HEK293T (cell line): Measurements from ENCODE around the gene FNDC1.

ENCODE experiments used
- CTCF ChIA-PET: fragments of 350-600 bp; formaldehyde crosslinking; extraction: SDS; loops from one replicate; lab custom pipeline; 2021; ENCODE audit warnings: antibody characterized with exemption, inconsistent platforms; lab: Yijun Ruan, JAX
- POLR2A ChIA-PET: fragments of 350-600 bp; formaldehyde crosslinking; extraction: SDS; loops from one replicate; lab custom pipeline; 2020; ENCODE audit warnings: antibody characterized with exemption, inconsistent platforms; lab: Yijun Ruan, JAX
- DNase-seq: peaks from one replicate; pipeline ENCODE4 v3.0.0; 2012; ENCODE audit warnings: mixed read lengths; ENCODE audit errors: extremely low spot score
- ARNT ChIP-seq: fragments of 450-650 bp; IDR thresholded peaks from 2 replicates; pipeline ENCODE4 v1.6.1; 2017; ENCODE audit warnings: mild to moderate bottlenecking
- BHLHE40 ChIP-seq: fragments of 450-650 bp; IDR thresholded peaks from 2 replicates; pipeline ENCODE4 v1.6.1; 2016; ENCODE audit warnings: mild to moderate bottlenecking, moderate library complexity, borderline replicate concordance
- CTBP1 ChIP-seq: fragments of 450-650 bp; IDR thresholded peaks from 2 replicates; pipeline ENCODE4 v1.6.1; 2016; ENCODE audit warnings: borderline replicate concordance
- ELF4 ChIP-seq: fragments of 450-650 bp; IDR thresholded peaks from 2 replicates; pipeline ENCODE4 v1.6.1; 2017; ENCODE audit warnings: antibody characterized with exemption
- FOXA1 ChIP-seq: fragments of 450-650 bp; IDR thresholded peaks from 2 replicates; pipeline ENCODE4 v1.6.1; 2016; ENCODE audit warnings: mild to moderate bottlenecking
- FOXK2 ChIP-seq: fragments of 450-650 bp; IDR thresholded peaks from 2 replicates; pipeline ENCODE4 v1.6.1; 2016; ENCODE audit warnings: mild to moderate bottlenecking
- FOXM1 ChIP-seq: fragments of 450-650 bp; IDR thresholded peaks from 2 replicates; pipeline ENCODE4 v1.6.1; 2017; ENCODE audit warnings: mild to moderate bottlenecking, borderline replicate concordance
- HDGF ChIP-seq: fragments of 450-650 bp; IDR thresholded peaks from 2 replicates; pipeline ENCODE4 v1.6.1; 2017; ENCODE audit warnings: antibody characterized with exemption, borderline replicate concordance
- L3MBTL2 ChIP-seq: fragments of 450-650 bp; conservative IDR thresholded peaks from 2 replicates; pipeline ENCODE4 v1.6.1; 2016; ENCODE audit warnings: mild to moderate bottlenecking
- LEF1 ChIP-seq: fragments of 450-650 bp; IDR thresholded peaks from 2 replicates; pipeline ENCODE4 v1.6.1; 2017; ENCODE audit warnings: mild to moderate bottlenecking, borderline replicate concordance
- NFRKB ChIP-seq: fragments of 450-650 bp; IDR thresholded peaks from 2 replicates; pipeline ENCODE4 v1.6.1; 2016; ENCODE audit warnings: mild to moderate bottlenecking, moderate library complexity
- PKNOX1 ChIP-seq: fragments of 450-650 bp; IDR thresholded peaks from 2 replicates; pipeline ENCODE4 v1.6.1; 2016
- SP1 ChIP-seq: fragments of 450-650 bp; IDR thresholded peaks from 2 replicates; pipeline ENCODE4 v1.6.1; 2017
- SUZ12 ChIP-seq: fragments of 450-650 bp; IDR thresholded peaks from 2 replicates; pipeline ENCODE4 v1.6.1; 2016; ENCODE audit warnings: mild to moderate bottlenecking
- TARDBP ChIP-seq: fragments of 450-650 bp; IDR thresholded peaks from 2 replicates; pipeline ENCODE4 v1.6.1; 2016
- ZNF384 ChIP-seq: fragments of 450-650 bp; IDR thresholded peaks from 2 replicates; pipeline ENCODE4 v1.6.1; 2016

The FNDC1 gene

GRCh38 chr6:159217595-159218275, 48.5 kb downstream of the FNDC1 start:
- CTCF ChIA-PET, result interaction anchor here (0.5 to 1.3 kb wide), 2 partner anchors 244 to 411 kb away, joined by 5 to 7 read pairs; no protein-coding TSS in a partner anchor
- TF ChIP-seq CTBP1 (no peak), PKNOX1 (no peak), TARDBP (no peak), ELF4 (no peak)
- DNase-seq, result peak; percentile 56
- POLR2A ChIA-PET, result no interaction called here

GRCh38 chr6:159220093-159220492, 50.9 kb downstream of the FNDC1 start:
- CTCF ChIA-PET, result interaction anchor here (1.1 kb wide), 1 partner anchor 33 kb away, joined by 3 read pairs; no protein-coding TSS in a partner anchor

GRCh38 chr6:159221486-159222170, 52.4 kb downstream of the FNDC1 start:
- TF ChIP-seq TARDBP, result no peak
- TF ChIP-seq SUZ12, result no peak
- no peak for TF ChIP-seq ELF4
- TF ChIP-seq FOXA1, result no peak
- no peak for TF ChIP-seq NFRKB
- no peak for TF ChIP-seq PKNOX1
- POLR2A ChIA-PET, result no interaction called here
- CTCF ChIA-PET, result no interaction called here

More at GRCh38 chr6:159220093-159220492, 50.9 kb downstream of the FNDC1 start:
- DNase-seq, result no peak
- POLR2A ChIA-PET, result no interaction called here
- TF ChIP-seq FOXM1 (no peak), SUZ12 (no peak), PKNOX1 (no peak), LEF1 (no peak), L3MBTL2 (no peak), NFRKB (no peak), ZNF384 (no peak), ELF4 (no peak), TARDBP (no peak), BHLHE40 (no peak), FOXA1 (no peak), CTBP1 (no peak), HDGF (no peak), SP1 (no peak), FOXK2 (no peak), ARNT (no peak)

GRCh38 chr6:159224452-159224851, 55.3 kb downstream of the FNDC1 start:
- no peak for DNase-seq
- POLR2A ChIA-PET, result no interaction called here

More at GRCh38 chr6:159221486-159222170, 52.4 kb downstream of the FNDC1 start:
- no peak for DNase-seq

More at GRCh38 chr6:159224452-159224851, 55.3 kb downstream of the FNDC1 start:
- CTCF ChIA-PET, result no interaction called here
- TF ChIP-seq PKNOX1, result no peak
- TF ChIP-seq SP1, result no peak
- no peak for TF ChIP-seq HDGF
- TF ChIP-seq CTBP1, result no peak
- no peak for TF ChIP-seq BHLHE40
- TF ChIP-seq FOXK2, result no peak
- TF ChIP-seq ZNF384, result no peak
- TF ChIP-seq ELF4, result no peak
- no peak for TF ChIP-seq ARNT
- TF ChIP-seq FOXA1, result no peak
- no peak for TF ChIP-seq L3MBTL2
- TF ChIP-seq FOXM1, result no peak
- TF ChIP-seq TARDBP, result no peak
- no peak for TF ChIP-seq LEF1
- TF ChIP-seq SUZ12, result no peak
- no peak for TF ChIP-seq NFRKB
